GM18505 (cell line): Measurements from ENCODE around the gene RPSA.
A peak's percentile ranks its signal among the peaks of the same experiment; 100 is the strongest.

Source experiments
- ATAC-seq: cut with Tn5 transposase; IDR thresholded peaks from one replicate; pipeline ENCODE4 v1.9.1; 2021; ENCODE audit not compliant: unreplicated experiment
- POLR2A ChIP-seq: IDR thresholded peaks from 4 replicates; pipeline ENCODE4 v1.6.1; 2011; ENCODE audit warnings: borderline replicate concordance; ENCODE audit not compliant: insufficient read depth, insufficient read length; ENCODE audit errors: extremely low read depth

RPSA gene

DNA sequence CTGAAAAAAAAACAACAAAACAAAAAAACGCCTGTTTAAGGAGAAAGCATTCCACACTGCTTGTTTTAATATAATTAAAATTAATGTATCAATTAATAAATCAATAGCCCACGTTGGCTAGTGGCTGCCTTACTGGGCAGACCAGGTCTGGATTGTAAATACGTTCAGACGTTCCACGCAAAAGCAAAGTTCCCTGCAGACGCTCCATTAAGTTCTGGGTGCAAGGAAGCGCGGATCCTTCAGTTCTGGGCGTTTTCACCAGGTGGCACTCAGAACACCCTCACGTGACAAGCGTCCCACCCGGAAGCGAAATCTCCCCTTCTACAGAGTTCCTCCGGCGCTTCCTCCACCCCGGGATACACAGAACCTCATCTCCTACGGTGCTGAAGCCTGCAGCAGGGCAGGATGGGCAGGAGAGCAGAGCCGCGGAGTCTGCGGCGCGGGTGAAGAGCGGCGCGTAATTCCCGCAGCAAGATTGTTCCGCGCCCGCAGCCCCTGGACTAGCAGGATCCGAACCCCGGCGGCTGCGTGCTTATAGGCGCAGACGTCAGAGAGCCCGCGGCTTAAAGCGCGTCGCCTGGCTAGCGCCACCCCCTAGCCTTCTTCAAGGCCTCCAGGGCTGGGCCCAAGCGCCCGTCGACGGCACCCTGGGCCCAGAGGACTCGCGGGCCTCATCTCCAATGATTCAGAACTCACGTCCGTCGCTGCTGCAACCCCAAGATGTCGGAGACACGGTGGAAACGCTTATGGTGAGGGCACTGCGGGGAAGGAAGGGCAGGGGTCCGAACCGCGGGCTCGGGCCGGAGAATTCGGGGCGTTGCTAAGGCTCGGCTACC lies 23.3 kb upstream of the RPSA start, which contains the start of gene SLC25A38:
Gene SLC25A38 (plus strand): TSS at position 326 of the 836 bp plus-strand sequence. CDS start 355 bp downstream, at position 681.
- ATAC-seq = peak; percentile 66
- peak; percentile 68 for TF ChIP-seq POLR2A

GRCh38 chr3:39383881-39384664 lies 22.4 kb upstream of the RPSA start:
- TF ChIP-seq POLR2A = peak; percentile 81
- ATAC-seq = peak; percentile 76

GRCh38 chr3:39384665-39385000 lies 21.9 kb upstream of the RPSA start:
- no peak for ATAC-seq
- no peak for TF ChIP-seq POLR2A

GRCh38 chr3:39385456-39386090 lies 20.9 kb upstream of the RPSA start:
- no peak for TF ChIP-seq POLR2A
- ATAC-seq = no peak

DNA sequence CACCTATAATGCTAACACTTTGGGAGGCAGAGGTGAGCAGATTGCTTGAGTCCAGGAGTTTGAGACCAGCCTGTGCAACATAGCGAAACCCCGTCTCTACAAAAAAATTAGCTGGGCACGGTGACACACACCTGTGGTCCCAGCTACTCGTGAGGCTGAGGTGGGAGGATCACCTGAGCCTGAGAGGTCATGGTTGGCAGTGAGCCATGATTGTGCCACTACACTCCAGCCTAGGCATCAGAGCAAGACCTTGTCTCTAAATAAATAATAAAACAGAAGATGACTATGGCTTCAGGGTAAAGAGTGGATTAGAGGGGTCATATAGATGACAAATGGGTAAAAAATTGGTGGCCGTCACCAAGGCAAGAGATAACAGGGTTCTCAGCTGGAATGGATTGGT lies 20.2 kb upstream of the RPSA start:
- no peak for ATAC-seq
- TF ChIP-seq POLR2A = no peak

DNA sequence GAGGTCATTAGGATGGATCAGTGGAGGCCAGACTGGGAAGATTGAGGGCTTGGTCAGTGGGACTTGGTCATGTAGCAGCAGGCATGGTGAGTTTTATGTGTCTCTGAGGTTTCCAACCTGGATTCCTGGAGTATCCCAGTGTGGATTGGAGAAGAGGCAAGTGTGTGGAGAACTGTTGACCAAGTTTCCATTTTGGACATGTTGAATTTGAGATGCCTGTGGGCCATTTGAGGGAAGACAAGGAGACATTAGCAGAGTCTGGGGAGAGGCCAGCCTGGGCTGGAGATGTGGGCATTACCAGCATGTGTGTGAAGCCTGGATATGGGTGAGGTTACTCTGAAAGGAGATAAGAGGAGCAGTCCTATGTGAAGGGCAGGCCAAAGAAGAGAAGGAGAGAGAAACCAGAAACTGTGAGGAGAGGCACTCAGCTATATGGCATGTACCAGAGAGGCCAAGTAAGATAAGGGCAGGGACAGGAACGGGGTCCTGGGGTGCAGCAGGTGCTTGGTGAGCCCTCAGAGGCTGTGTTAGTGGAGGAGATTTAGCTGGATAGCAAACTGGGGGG lies 19.0 kb upstream of the RPSA start:
- no peak for TF ChIP-seq POLR2A
- no peak for ATAC-seq

GRCh38 chr3:39388153-39388552 lies 18.4 kb upstream of the RPSA start:
- TF ChIP-seq POLR2A = no peak
- no peak for ATAC-seq

- no peak for TF ChIP-seq POLR2A
- peak; percentile 64 for ATAC-seq
These were observed 17.7 kb upstream of the RPSA start for GRCh38 chr3:39388741-39389248.

DNA sequence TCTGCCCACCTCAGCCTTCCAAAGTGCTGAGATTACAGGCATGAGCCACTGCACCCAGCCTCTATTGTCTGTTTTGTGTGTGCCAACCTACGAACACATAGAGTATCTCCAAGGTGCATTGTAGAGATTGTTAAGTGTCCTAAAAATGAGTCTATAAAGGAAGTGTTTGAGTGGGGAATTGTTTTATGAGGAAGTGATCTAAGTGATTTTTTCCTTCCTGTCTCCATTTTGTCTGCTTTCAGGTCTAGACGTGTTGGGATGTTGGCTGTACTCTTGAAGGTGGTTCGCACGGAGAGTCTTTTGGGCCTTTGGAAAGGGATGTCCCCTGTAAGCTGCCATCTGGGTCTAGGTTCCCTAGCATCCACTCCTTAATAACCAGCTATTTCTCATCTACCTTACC lies 16.3 kb upstream of the RPSA start:
- no peak for TF ChIP-seq POLR2A
- no peak for ATAC-seq

- no peak for TF ChIP-seq POLR2A
- ATAC-seq = no peak
These were observed 9.8 kb upstream of the RPSA start for GRCh38 chr3:39396690-39397089.

DNA sequence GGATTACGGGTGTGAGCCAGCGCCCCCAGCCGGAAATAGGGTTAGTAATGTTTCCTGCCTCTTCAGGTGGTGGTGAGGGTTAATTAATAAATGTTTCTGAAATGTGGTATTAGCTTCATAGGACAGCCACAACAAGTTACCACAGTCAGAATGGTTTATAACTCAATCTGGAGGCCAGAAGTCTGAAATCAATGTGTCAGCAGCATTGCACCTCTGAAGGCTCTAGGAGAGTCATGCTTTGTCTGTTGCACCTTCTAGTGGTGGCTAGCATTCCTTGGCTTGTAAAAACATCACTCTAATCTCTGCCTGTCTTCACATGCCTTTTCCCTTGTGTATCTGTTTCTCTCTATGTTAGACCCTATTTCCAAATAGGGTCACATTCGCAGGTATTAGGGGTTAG lies 7.8 kb upstream of the RPSA start:
- ATAC-seq = no peak
- no peak for TF ChIP-seq POLR2A

DNA sequence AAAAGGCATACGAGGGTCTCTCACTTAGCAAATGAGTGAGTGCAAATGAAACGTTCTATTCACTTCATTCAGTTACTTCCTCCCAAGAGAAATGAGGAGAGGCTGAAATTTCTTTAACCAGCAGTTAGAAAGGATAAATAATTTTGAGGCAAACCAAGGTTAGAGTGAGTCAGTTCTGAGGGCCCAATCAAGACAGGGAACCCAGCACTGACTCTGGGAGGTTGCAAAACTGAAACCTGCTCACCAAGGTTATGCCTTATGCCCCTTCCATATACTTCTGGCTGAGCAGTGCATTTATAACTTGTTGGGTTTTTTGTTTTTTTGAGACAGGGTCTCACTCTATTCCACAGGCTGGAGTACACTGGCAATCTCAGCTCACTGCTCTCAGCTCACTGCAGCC lies 4.5 kb upstream of the RPSA start:
- no peak for ATAC-seq
- TF ChIP-seq POLR2A = no peak
